Measurements from ENCODE around the gene SYT13.

GRCh38 chr11:45217991-45218390 is 68.2 kb downstream of the SYT13 start:
- TF ChIP-seq CTCF (IDR thresholded peaks at IDR 0.05) (no peak), POLR2A (IDR thresholded peaks at IDR 0.05) (no peak), EP300 (IDR thresholded peaks at IDR 0.05) (no peak)
